Adrenal gland (tissue), 12 donors: ENCODE measurements around the gene CPA2. TPM values are rescaled to one million over a fixed set of nuclear protein-coding genes. Genes with fewer than 3 reads are reported as not detected.

Source experiments
- DNase-seq, 7 donors: peaks; one replicate each; pipeline ENCODE4 v3.0.0-alpha.2; 2019 to 2020
- H3K27ac ChIP-seq, 5 donors: fragments of 200-600 bp; sonication (generic) in 4 of 5; 1 replicate in 3 of 5; 2 replicates in 2 of 5; pipeline versions ENCODE4 v1.5.1 to v1.8.0; 2016 to 2020; ENCODE audit warnings: mild to moderate bottlenecking in 1 of 5
- H3K27me3 ChIP-seq: fragments of 200-600 bp; 2 replicates; pipeline ENCODE4 v1.8.0; 2021
- H3K36me3 ChIP-seq, 2 donors: fragments of 200-600 bp; replicated peaks in 1 of 2; 1 replicate in 1 of 2; 2 replicates in 1 of 2; pipeline versions ENCODE4 v1.5.1 to v1.8.0; 2018 to 2022
- H3K4me1 ChIP-seq, 2 donors: fragments of 200-600 bp; replicated peaks in 1 of 2; 1 replicate in 1 of 2; 2 replicates in 1 of 2; pipeline versions ENCODE4 v1.5.1 to v1.8.0; 2018 to 2021
- H3K4me3 ChIP-seq, 4 donors: fragments of 200-600 bp; sonication (generic) in 3 of 4; one replicate each; pipeline ENCODE4 v1.5.1; 2016 to 2018
- H3K9me3 ChIP-seq, 3 donors: fragments of 200-600 bp; sonication (generic) in 1 of 3; replicated peaks in 1 of 3; 1 replicate in 2 of 3; 2 replicates in 1 of 3; pipeline versions ENCODE4 v1.5.1 to v1.8.0; 2016 to 2021
- CTCF ChIP-seq, 6 experiments: fragments of 450-650 bp in 4 of 6; fragments of 200-600 bp in 2 of 6; sonication (generic) in 1 of 6; IDR thresholded peaks; 1 replicate in 5 of 6; 2 replicates in 1 of 6; pipeline versions ENCODE4 v1.5.1 to v1.8.0; 2016 to 2021; ENCODE audit warnings: antibody characterized with exemption in 6 of 6, mild to moderate bottlenecking in 2 of 6, moderate library complexity in 1 of 6
- POLR2A ChIP-seq, 2 donors: fragments of 450-650 bp; IDR thresholded peaks; one replicate each; pipeline ENCODE4 v1.6.1; 2017; ENCODE audit warnings: antibody characterized with exemption in 2 of 2, mild to moderate bottlenecking in 2 of 2, moderate library complexity in 1 of 2
- WGBS, 4 donors: extraction: QIAGEN DNeasy Blood & Tissue Kit in 2 of 4; methylation state at CpG; one replicate each; pipeline versions ENCODE4 v1.1.5 to v1.1.7; 2013 to 2017; 5-methylcytosine and 5-hydroxymethylcytosine counted together
- intact Hi-C, 2 donors: fragments of 100-400 bp; cut with DNase I; formaldehyde crosslinking; loops; one replicate each; pipeline versions ENCODE4 v1.14.1 to v1.15.0; 2022 to 2023
- polyA plus RNA-seq, 3 donors: library from polyadenylated mRNA; stranded (reverse); fragments of 200-250 nt in 2 of 3; fragments of 350-450 nt in 1 of 3; fragmentation: Illumina TruSeq in 1 of 3; extraction: RNeasy Lipid Tissue Mini Kit (QIAGEN cat#74804) in 1 of 3; gene quantifications; one replicate each; pipeline ENCODE4 v1.2.3, GENCODE V29; 2013 to 2014
- total RNA-seq, 9 donors: library from RNA; depleted of rRNA in 4 of 9; stranded (reverse); fragments of >200 nt in 4 of 9; fragments of 120-200 nt in 1 of 9; fragmentation: NEBNext Ultra II Directional in 1 of 9; extraction: Animal tissue kit (Norgen Biotek cat#: 25700) in 1 of 9; gene quantifications; one replicate each; pipeline versions ENCODE4 v1.1.0 to v1.2.4, GENCODE V29; 2013 to 2023
- donor health status: healthy with polysubstance abuse.
- donor health status: Bipolar disorder and iron deficiency.
- donor health status: DM: yes; HTN: yes; CAD: no.
- donor health status: DM: no; HTN: no; CAD: no.
- donor health status: DM: no; HTN: no; CAD: no.
- donor health status: DM: yes; HTN: yes; CAD: no.

The CPA2 gene
- total and polyA plus RNA-seq, 12 donors = 0.15 to 2.3 (median 0.75) TPM; not detected in 4

- WGBS, 4 donors = 51 to 71% (median 65%) methylated on average over 6 of the region's 6 CpGs
- no peaks in the 10 kb centered on the region for H3K27me3 ChIP-seq
- TF ChIP-seq CTCF (IDR thresholded peaks at IDR 0.05) = no peak
- intact Hi-C loops = no loop called here
- no peaks in the 10 kb centered on the region for H3K36me3 ChIP-seq
- no peak for DNase-seq
- no peak overlapping the region for H3K4me3 ChIP-seq
- peaks cover 0 to 9% of the 10 kb centered on the region in 2 donors for H3K4me1 ChIP-seq
- no peak overlapping the region for H3K27ac ChIP-seq
- H3K9me3 ChIP-seq = no peaks in the 10 kb centered on the region
These were observed 67.6 kb downstream of the CPA2 start for GRCh38 chr7:130334274-130334673.

GRCh38 chr7:130337410-130337971 lies 70.8 kb downstream of the CPA2 start:
- 67 to 100% (median 86%) methylated on average over 2 to 6 of the region's 6 CpGs for WGBS, 4 donors
- intact Hi-C loops = no loop called here
- H3K4me3 ChIP-seq = no peak overlapping the region
- no peaks in the 10 kb centered on the region for H3K4me1 ChIP-seq
- no peak overlapping the region for H3K27ac ChIP-seq
- TF ChIP-seq CTCF (IDR thresholded peaks at IDR 0.05) = no peak
- TF ChIP-seq POLR2A (IDR thresholded peaks at IDR 0.05) = no peak
- H3K27me3 ChIP-seq = no peaks in the 10 kb centered on the region
- H3K36me3 ChIP-seq = no peaks in the 10 kb centered on the region
- no peak for DNase-seq
- no peaks in the 10 kb centered on the region for H3K9me3 ChIP-seq

GRCh38 chr7:130338233-130338632 lies 71.6 kb downstream of the CPA2 start:
- Histone ChIP-seq H3K9me3 (no peaks in the 10 kb centered on the region), H3K4me3 (no peak overlapping the region), H3K27ac (no peak overlapping the region), H3K4me1 (no peaks in the 10 kb centered on the region), H3K36me3 (no peaks in the 10 kb centered on the region), H3K27me3 (no peaks in the 10 kb centered on the region)
- intact Hi-C loops = no loop called here
- no peak for DNase-seq
- no peak for TF ChIP-seq CTCF (IDR thresholded peaks at IDR 0.05)
- TF ChIP-seq POLR2A (IDR thresholded peaks at IDR 0.05) = no peak
- 90 to 99% (median 96%) methylated on average over 3 of the region's 3 CpGs for WGBS, 4 donors

Other genes starting within 250 kb of the CPA2 start
- gene ZC3HC1, start 215.5 kb upstream of the CPA2 start, total RNA-seq = 10 to 100 TPM; 13.1 to 36.1 (median 19.1) TPM
- gene ZC3HC1, start 215.5 kb upstream of the CPA2 start, polyA plus RNA-seq = 10 to 100 TPM; 15.9 to 28.1 (median 22.2) TPM
- 10 to 100 TPM; 23.9 to 57.2 (median 33.9) TPM for gene KLHDC10, start 196.3 kb upstream of the CPA2 start, total RNA-seq
- gene KLHDC10, start 196.3 kb upstream of the CPA2 start, polyA plus RNA-seq = 10 to 100 TPM; 13.4 to 35.6 (median 14.5) TPM
- gene TMEM209, start 61.5 kb upstream of the CPA2 start, total RNA-seq = 10 to 100 TPM; 23.5 to 77.1 (median 43.8) TPM
- gene TMEM209, start 61.5 kb upstream of the CPA2 start, polyA plus RNA-seq = 10 to 100 TPM in 1 of 3 donors, 1 to 10 TPM in 2; 6.0 to 35.3 (median 9.5) TPM
- gene SSMEM1, start 59.0 kb upstream of the CPA2 start, total RNA-seq = under 1 TPM in 1 of 9 donors, not detected in 8; 0.06 TPM
- under 1 TPM in 1 of 3 donors, not detected in 2; 0.13 TPM for gene SSMEM1, start 59.0 kb upstream of the CPA2 start, polyA plus RNA-seq
- 10 to 100 TPM in 2 of 9 donors, 1 to 10 TPM in 4, under 1 TPM in 2, not detected in 1; 0.55 to 26.7 (median 2.3) TPM for gene CPA4, start 26.3 kb downstream of the CPA2 start, total RNA-seq
- 10 to 100 TPM in 1 of 3 donors, 1 to 10 TPM in 2; 1.7 to 12.2 (median 2.4) TPM for gene CPA4, start 26.3 kb downstream of the CPA2 start, polyA plus RNA-seq
- under 1 TPM in 2 of 9 donors, not detected in 7; 0.28 to 0.65 TPM for gene CPA5, start 78.0 kb downstream of the CPA2 start, total RNA-seq
- gene CPA5, start 78.0 kb downstream of the CPA2 start, polyA plus RNA-seq = under 1 TPM in 2 of 3 donors, not detected in 1; 0.24 to 0.30 TPM
- 10 to 100 TPM in 2 of 9 donors, 1 to 10 TPM in 2, under 1 TPM in 2, not detected in 3; 0.14 to 15.0 (median 2.2) TPM for gene CPA1, start 113.6 kb downstream of the CPA2 start, total RNA-seq
- gene CPA1, start 113.6 kb downstream of the CPA2 start, polyA plus RNA-seq = 1 to 10 TPM in 2 of 3 donors, not detected in 1; 1.1 to 1.8 TPM
- gene CEP41, start 174.2 kb downstream of the CPA2 start, total RNA-seq = 10 to 100 TPM; 10.2 to 21.4 (median 16.7) TPM
- gene CEP41, start 174.2 kb downstream of the CPA2 start, polyA plus RNA-seq = 10 to 100 TPM in 1 of 3 donors, 1 to 10 TPM in 2; 3.9 to 22.9 (median 4.4) TPM
- gene MEST, start 225.2 kb downstream of the CPA2 start, total RNA-seq = 100 to 1,000 TPM in 8 of 9 donors, 10 to 100 TPM in 1; 98.9 to 277 (median 155) TPM
- gene MEST, start 225.2 kb downstream of the CPA2 start, polyA plus RNA-seq = 100 to 1,000 TPM in 1 of 3 donors, 10 to 100 TPM in 2; 50.1 to 103 (median 57.5) TPM